ENCODE data around the gene ZNF442. TPM values are rescaled to one million over a fixed set of nuclear protein-coding genes. Genes with fewer than 3 reads are reported as not detected.
"Not testable (repeated sequence)": the region's sequence is repeated elsewhere in the genome, so short reads cannot be mapped to it uniquely, and the experiment has no call there.

Gene ZNF442
- total RNA-seq, 1 donor from 2014 or later, result 0.27 TPM

GRCh38 chr19:12331211-12331941, 34.1 kb downstream of the ZNF442 start:
- intact Hi-C loops (cut with micrococcal nuclease), result loop anchor here (5.0 kb wide), 2 partner anchors 239 to 534 kb away; partner anchors contain the start of gene ZNF491

DNA sequence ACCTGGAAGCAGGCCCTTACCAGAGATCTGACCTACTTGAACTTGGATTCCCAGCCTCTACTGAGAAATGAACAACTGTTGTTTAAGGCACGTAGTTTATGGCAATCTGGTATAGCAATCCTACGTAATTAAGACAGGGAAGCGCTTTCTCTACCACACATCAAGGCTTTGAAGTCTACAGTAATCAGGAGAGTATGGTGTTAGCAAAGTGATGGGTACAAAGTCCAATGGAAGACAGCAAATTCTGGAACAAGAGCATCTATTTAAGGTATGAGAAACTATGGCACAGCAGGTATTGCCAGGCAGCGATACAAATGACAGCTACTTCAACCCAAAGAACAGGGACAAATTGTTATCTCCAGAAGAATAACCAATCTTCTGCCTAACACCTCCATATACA, 35.1 kb downstream of the ZNF442 start:
- intact Hi-C loops (cut with micrococcal nuclease), result loop anchor here (5.0 kb wide), 2 partner anchors 238 to 533 kb away; partner anchors contain the start of gene ZNF491

DNA sequence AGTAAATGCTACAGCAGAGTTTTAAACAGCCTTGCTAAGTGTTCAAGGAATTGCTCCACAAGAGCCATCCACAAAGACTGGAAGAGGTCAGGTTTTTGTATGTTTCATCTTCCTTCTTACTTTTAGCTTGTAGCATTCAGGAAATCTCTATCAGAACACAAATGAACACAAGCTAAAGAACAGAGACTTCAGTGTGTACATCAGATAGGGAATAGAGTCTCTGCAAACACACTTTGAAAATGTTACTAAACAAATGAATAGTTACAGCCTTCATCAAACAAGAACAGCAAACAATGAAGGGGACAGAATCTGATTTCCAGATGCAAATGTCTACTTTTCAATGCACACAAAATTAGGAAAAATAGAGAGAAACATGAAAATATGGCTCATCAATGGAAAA, 39.8 kb downstream of the ZNF442 start:
- intact Hi-C loops (cut with micrococcal nuclease), result no loop called here

GRCh38 chr19:12318782-12319413, 46.6 kb downstream of the ZNF442 start:
- intact Hi-C loops (cut with micrococcal nuclease), result no loop called here

DNA sequence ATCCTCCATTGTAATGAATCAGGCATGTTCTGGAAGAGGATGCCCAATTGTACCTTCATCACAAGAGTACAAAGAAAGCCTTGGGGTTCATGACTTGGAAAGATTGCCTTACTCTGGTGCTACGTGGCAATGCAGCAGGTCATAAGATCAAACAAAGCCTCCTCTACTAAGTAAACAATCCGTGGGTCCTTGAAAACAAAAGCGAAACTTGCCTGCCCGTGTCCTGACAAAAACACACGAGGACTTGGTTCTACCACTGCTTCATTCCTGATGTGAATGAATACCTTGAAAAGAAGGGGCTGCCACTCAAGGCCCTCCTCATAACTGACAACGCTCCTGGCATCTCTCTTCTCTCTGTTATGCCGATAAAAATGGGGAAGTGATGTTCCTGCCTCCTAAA, 50.9 kb downstream of the ZNF442 start:
- intact Hi-C loops (cut with micrococcal nuclease), result no loop called here

GRCh38 chr19:12308891-12309290, 56.6 kb downstream of the ZNF442 start:
- intact Hi-C loops (cut with micrococcal nuclease), result not testable (repeated sequence)

Other genes with a start within 250 kb of the ZNF442 start
- 2.1 and 2.8 TPM in 2 replicates for gene ZNF20, start 225.3 kb downstream of the ZNF442 start, total RNA-seq
- gene ZNF625, start 208.9 kb downstream of the ZNF442 start, total RNA-seq, result 4.2 and 5.0 TPM in 2 replicates
- gene ZNF136, start 202.6 kb downstream of the ZNF442 start, total RNA-seq, result 13.2 and 13.3 TPM in 2 replicates
- 16.0 and 16.2 TPM in 2 replicates for gene ZNF44, start 70.8 kb downstream of the ZNF442 start, total RNA-seq
- gene ZNF563, start 32.0 kb downstream of the ZNF442 start, total RNA-seq, result 2.4 and 2.5 TPM in 2 replicates
- gene ZNF799, start 35.6 kb upstream of the ZNF442 start, total RNA-seq, result 3.7 and 4.3 TPM in 2 replicates
- gene ZNF443, start 75.3 kb upstream of the ZNF442 start, total RNA-seq, result 4.9 and 5.0 TPM in 2 replicates
- gene ZNF709, start 119.1 kb upstream of the ZNF442 start, total RNA-seq, result 1.2 and 1.9 TPM in 2 replicates
- gene ZNF564, start 185.8 kb upstream of the ZNF442 start, total RNA-seq, result 10.1 and 12.1 TPM in 2 replicates
- gene ZNF490, start 245.1 kb upstream of the ZNF442 start, total RNA-seq, result 13.2 TPM in 2 replicates
- gene ZNF791, start 245.2 kb upstream of the ZNF442 start, total RNA-seq, result 30.6 and 34.4 TPM in 2 replicates

All from T-helper 2 cell treated with Interferon-gamma antibody and Interleukin-4, amounts not matched to agents 100 ng/mL and 5 ng/mL, for 36 hours (primary cell).